ENCODE measurements around the gene TMEM132A.
A peak's percentile ranks its signal among the peaks of the same experiment; 100 is the strongest.

Gene TMEM132A

GRCh38 chr11:60924110-60924905 is at the start of gene TMEM132A:
Gene TMEM132A, plus strand, starts transcription at chr11:60924460. Its CDS starts 174 bp downstream, at chr11:60924634.
- peak within 1 kb of the TSS; percentile 89 for H3K9ac ChIP-seq (ENCODE audit: insufficient read length)
- no peak for DNase-seq (ENCODE audit: low read depth, low spot score)
- TF ChIP-seq EZH2 (IDR thresholded peaks at IDR 0.05) (no peak), POLR2AphosphoS5 (IDR thresholded peaks at IDR 0.05; ENCODE audit: borderline replicate concordance, low read depth, low read length) (no peak), FOXP2 (optimal IDR thresholded peaks at IDR 0.05; ENCODE audit: control extremely low read depth, extremely low read length, insufficient read depth) (no peak)
- H3K36me3 ChIP-seq (ENCODE audit: insufficient read depth, low read length), result peaks cover 43% of the 10 kb centered on the region
- H3K9me3 ChIP-seq (ENCODE audit: low read depth, low read length), result no peaks in the 10 kb centered on the region
- peak within 1 kb of the TSS; percentile 91 for H3K4me3 ChIP-seq
- H3K27ac ChIP-seq, result no peak within 1 kb of the TSS; the same call in 1 of the 2 replicates

GRCh38 chr11:60875366-60876167 is 48.7 kb upstream of the TMEM132A start:
- H3K27ac ChIP-seq, result no peak overlapping the region
- DNase-seq (ENCODE audit: low read depth, low spot score), result no peak
- H3K9me3 ChIP-seq (ENCODE audit: low read depth, low read length), result no peaks in the 10 kb centered on the region
- H3K9ac ChIP-seq (ENCODE audit: insufficient read length), result no peak overlapping the region
- 0 out of 2 replicates have a peak, but pooled peaks cover 8% of the 10 kb centered on the region for H3K36me3 ChIP-seq (ENCODE audit: insufficient read depth, low read length)
- TF ChIP-seq POLR2AphosphoS5 (IDR thresholded peaks at IDR 0.05; ENCODE audit: borderline replicate concordance, low read depth, low read length), result no peak
- TF ChIP-seq FOXP2 (optimal IDR thresholded peaks at IDR 0.05; ENCODE audit: control extremely low read depth, extremely low read length, insufficient read depth), result no peak
- TF ChIP-seq EZH2 (IDR thresholded peaks at IDR 0.05), result no peak
- H3K4me3 ChIP-seq, result no peak overlapping the region

GRCh38 chr11:60876168-60876485 is 48.1 kb upstream of the TMEM132A start:
- Histone ChIP-seq H3K4me3 (no peak overlapping the region), H3K9me3 (ENCODE audit: low read depth, low read length) (no peaks in the 10 kb centered on the region), H3K36me3 (ENCODE audit: insufficient read depth, low read length) (0 out of 2 replicates have a peak, but pooled peaks cover 13% of the 10 kb centered on the region), H3K9ac (ENCODE audit: insufficient read length) (no peak overlapping the region), H3K27ac (no peak overlapping the region)
- no peak for DNase-seq (ENCODE audit: low read depth, low spot score)
- TF ChIP-seq EZH2 (IDR thresholded peaks at IDR 0.05) (no peak), POLR2AphosphoS5 (IDR thresholded peaks at IDR 0.05; ENCODE audit: borderline replicate concordance, low read depth, low read length) (no peak)

GRCh38 chr11:60878245-60879101 is 45.8 kb upstream of the TMEM132A start:
- no peak overlapping the region for H3K4me3 ChIP-seq
- H3K36me3 ChIP-seq (ENCODE audit: insufficient read depth, low read length), result 0 out of 2 replicates have a peak, but pooled peaks cover 13% of the 10 kb centered on the region
- no peak overlapping the region for H3K27ac ChIP-seq
- no peaks in the 10 kb centered on the region for H3K9me3 ChIP-seq (ENCODE audit: low read depth, low read length)
- DNase-seq (ENCODE audit: low read depth, low spot score), result no peak
- no peak overlapping the region for H3K9ac ChIP-seq (ENCODE audit: insufficient read length)
- TF ChIP-seq POLR2AphosphoS5 (IDR thresholded peaks at IDR 0.05; ENCODE audit: borderline replicate concordance, low read depth, low read length) (no peak), EZH2 (IDR thresholded peaks at IDR 0.05) (no peak), FOXP2 (optimal IDR thresholded peaks at IDR 0.05; ENCODE audit: control extremely low read depth, extremely low read length, insufficient read depth) (no peak)

GRCh38 chr11:60879104-60879503 is 45.2 kb upstream of the TMEM132A start:
- Histone ChIP-seq H3K9me3 (ENCODE audit: low read depth, low read length) (no peaks in the 10 kb centered on the region), H3K27ac (no peak overlapping the region), H3K9ac (ENCODE audit: insufficient read length) (no peak overlapping the region), H3K36me3 (ENCODE audit: insufficient read depth, low read length) (0 out of 2 replicates have a peak, but pooled peaks cover 13% of the 10 kb centered on the region), H3K4me3 (no peak overlapping the region)
- DNase-seq (ENCODE audit: low read depth, low spot score), result no peak
- TF ChIP-seq POLR2AphosphoS5 (IDR thresholded peaks at IDR 0.05; ENCODE audit: borderline replicate concordance, low read depth, low read length) (no peak), FOXP2 (optimal IDR thresholded peaks at IDR 0.05; ENCODE audit: control extremely low read depth, extremely low read length, insufficient read depth) (no peak), EZH2 (IDR thresholded peaks at IDR 0.05) (no peak)

GRCh38 chr11:60879971-60880588 is 44.2 kb upstream of the TMEM132A start:
- no peak for TF ChIP-seq FOXP2 (optimal IDR thresholded peaks at IDR 0.05; ENCODE audit: control extremely low read depth, extremely low read length, insufficient read depth)
- TF ChIP-seq POLR2AphosphoS5 (IDR thresholded peaks at IDR 0.05; ENCODE audit: borderline replicate concordance, low read depth, low read length), result no peak
- no peak for TF ChIP-seq EZH2 (IDR thresholded peaks at IDR 0.05)
- H3K27ac ChIP-seq, result no peak overlapping the region
- 0 out of 2 replicates have a peak, but pooled peaks cover 13% of the 10 kb centered on the region for H3K36me3 ChIP-seq (ENCODE audit: insufficient read depth, low read length)
- H3K9me3 ChIP-seq (ENCODE audit: low read depth, low read length), result no peaks in the 10 kb centered on the region
- no peak for DNase-seq (ENCODE audit: low read depth, low spot score)
- H3K9ac ChIP-seq (ENCODE audit: insufficient read length), result no peak overlapping the region
- no peak overlapping the region for H3K4me3 ChIP-seq

- no peak overlapping the region for H3K9ac ChIP-seq (ENCODE audit: insufficient read length)
- H3K27ac ChIP-seq, result no peak overlapping the region
- no peak overlapping the region for H3K4me3 ChIP-seq
- no peaks in the 10 kb centered on the region for H3K9me3 ChIP-seq (ENCODE audit: low read depth, low read length)
- TF ChIP-seq EZH2 (IDR thresholded peaks at IDR 0.05) (no peak), FOXP2 (optimal IDR thresholded peaks at IDR 0.05; ENCODE audit: control extremely low read depth, extremely low read length, insufficient read depth) (no peak), POLR2AphosphoS5 (IDR thresholded peaks at IDR 0.05; ENCODE audit: borderline replicate concordance, low read depth, low read length) (no peak)
- 0 out of 2 replicates have a peak, but pooled peaks cover 13% of the 10 kb centered on the region for H3K36me3 ChIP-seq (ENCODE audit: insufficient read depth, low read length)
- DNase-seq (ENCODE audit: low read depth, low spot score), result no peak
Observed at GRCh38 chr11:60880643-60881282, 43.5 kb upstream of the TMEM132A start.

Measured in SK-N-MC (cell line).